Occipital lobe (tissue), 2 donors: ENCODE measurements around the gene ALOX15. TPM values are rescaled to one million over a fixed set of nuclear protein-coding genes. Genes with fewer than 3 reads are reported as not detected.
"Not testable (repeated sequence)": the region's sequence is repeated elsewhere in the genome, so short reads cannot be mapped to it uniquely, and the experiment has no call there.

ENCODE experiments used
- DNase-seq: peaks from one replicate; lab custom pipeline; 2025; lab: John Stamatoyannopoulos, UW
- total RNA-seq: library from RNA; depleted of rRNA; stranded (reverse); fragments of >200 nt; gene quantifications from one replicate; pipeline ENCODE4 v1.2.3, GENCODE V29; 2014

Gene ALOX15
- not detected for total RNA-seq

DNA sequence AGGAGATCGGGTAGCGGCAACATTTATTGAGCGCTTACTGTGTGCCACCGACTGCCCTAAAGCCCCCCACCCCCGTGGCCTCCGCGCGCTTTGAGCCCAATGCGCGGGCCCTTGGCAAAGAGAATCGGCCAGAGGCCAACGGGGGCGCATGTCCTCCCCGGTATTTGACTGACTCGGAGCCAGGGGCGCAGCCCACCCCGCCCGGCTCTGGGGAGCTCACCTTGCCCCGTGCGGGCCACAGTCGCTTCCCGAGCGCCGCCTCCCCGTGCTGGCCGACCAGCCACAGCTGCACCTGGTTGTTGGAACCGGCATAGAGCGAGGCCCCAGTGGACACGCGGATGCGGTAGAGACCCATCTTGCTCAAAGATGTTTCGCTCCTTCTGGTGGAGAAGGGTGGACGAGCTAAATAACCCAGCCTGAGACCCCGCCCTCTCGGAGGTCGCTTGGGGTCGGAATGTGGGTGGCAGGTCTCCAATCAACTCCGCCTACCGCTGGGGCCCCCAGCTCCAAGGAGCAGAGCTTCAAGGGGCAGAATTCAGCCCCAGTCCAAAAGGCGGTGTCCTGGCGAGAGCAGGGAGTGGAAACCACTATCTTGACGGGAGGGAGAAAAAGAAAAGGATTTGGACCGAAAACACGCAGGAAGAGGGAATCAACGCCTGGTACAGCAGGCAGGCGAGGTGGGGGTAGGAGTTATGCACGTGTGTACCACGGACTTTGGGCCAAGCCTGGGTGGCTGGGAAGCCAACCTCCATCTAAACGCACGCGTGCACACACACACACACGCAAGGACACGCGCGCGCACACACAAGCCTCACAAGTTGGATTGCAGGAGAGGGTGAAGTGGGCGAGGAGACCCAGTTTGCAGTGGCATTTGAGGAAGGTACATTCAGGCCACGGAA, at the start of gene ALOX15:
ALOX15 (minus strand) TSS at position 382 of the 899 bp plus-strand sequence; CDS start at position 355, 27 bp downstream.
- no peak for DNase-seq

DNA sequence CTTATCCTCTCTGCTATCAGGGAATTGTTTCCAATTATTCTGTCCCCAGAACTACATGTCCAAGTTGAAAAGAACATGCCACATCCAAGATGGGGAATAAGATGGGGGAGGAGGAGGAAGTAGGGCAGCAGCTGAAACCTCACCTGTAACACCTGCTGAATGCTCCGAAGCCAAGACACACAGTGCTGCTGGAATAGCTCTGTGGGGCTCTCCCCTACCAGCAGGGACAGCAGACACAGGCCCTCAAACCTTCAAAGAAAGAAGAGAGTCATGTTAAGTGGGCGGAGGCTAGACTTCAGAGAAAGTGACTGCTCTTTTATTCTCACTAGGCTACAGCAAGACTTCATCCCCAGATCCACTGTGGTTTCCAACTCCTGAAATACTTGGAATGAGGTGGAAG, 49.3 kb upstream of the ALOX15 start:
- no peak for DNase-seq

GRCh38 chr17:4689872-4690271, 48.4 kb upstream of the ALOX15 start:
- not testable (repeated sequence) for DNase-seq

DNA sequence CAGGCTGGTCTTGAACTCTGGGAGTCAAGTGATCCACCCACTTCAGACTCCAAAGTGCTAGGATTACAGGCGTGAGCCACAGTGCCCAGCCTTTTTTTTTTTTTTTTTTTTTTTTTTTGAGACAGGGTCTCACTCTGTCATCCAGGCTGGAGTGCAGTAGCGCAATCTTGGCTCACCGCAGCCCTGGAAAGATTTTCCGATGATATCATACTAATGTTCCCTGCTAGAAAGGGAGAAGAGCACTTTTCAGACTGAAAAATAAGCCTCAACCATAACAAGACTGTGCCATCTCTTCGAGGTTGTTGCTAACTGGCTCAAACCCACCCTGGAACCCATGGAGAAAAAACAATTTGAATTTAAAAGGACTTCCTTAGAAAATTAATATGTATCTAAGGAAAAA, 42.3 kb upstream of the ALOX15 start:
- not testable (repeated sequence) for DNase-seq

DNA sequence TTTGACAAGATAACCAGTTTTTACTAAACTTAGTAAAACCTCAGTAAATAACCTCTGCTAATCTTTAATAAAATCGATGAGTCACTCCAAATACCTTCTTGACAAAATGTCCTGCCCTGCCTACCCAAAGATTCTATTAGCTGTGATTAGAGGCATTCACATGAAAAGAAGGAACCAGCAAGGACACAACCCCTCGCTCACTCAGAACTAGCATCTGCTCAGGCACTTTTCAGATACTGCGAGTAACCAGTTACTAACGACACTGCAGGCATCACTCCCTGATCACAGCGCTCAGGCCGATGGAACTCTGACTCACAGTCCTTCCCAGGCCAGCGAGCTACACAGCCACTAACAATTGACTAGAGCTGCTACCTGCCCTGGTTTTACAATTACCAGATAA, 38.2 kb upstream of the ALOX15 start:
- DNase-seq: no peak

GRCh38 chr17:4678448-4679026, 37.1 kb upstream of the ALOX15 start:
- no peak for DNase-seq

DNA sequence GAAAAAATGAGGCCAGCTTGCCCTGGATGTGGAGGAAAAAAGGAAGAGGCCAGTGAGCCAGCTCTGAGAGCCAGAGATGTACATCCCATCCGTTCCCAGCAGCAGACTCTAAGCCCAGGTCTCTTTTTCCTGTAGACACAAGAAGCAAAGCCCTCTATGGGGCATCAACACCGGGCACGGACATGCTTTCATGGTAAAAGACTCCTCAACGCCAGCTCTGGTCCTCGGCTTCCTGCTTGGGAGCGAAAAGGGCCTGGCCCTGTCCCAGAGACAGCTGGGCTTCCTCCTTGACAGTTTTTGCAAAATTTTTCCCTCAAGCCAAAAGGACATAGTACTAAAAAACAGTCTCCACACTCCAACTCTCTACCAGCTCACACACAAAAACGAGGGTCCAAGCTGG, 35.3 kb upstream of the ALOX15 start:
- DNase-seq: no peak

DNA sequence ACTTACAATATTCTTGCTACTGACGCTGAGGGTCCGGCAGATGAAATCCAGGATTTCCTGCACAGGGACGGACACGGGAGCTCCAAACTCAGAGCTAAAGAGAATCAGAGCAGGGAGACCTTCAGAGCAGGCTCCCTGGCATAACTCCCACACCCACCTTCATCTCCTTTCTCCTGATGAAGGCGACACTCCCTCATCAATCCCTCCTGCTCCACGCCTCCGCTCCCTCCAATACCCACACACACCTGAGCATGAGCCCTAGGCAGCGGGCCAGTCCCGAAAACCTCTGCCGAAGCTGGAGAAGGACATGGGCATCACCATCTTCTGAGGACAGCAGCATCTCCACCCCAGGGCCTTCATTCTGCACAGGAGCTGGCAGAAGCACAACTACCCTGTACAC, 34.3 kb upstream of the ALOX15 start:
- no peak for DNase-seq

DNA sequence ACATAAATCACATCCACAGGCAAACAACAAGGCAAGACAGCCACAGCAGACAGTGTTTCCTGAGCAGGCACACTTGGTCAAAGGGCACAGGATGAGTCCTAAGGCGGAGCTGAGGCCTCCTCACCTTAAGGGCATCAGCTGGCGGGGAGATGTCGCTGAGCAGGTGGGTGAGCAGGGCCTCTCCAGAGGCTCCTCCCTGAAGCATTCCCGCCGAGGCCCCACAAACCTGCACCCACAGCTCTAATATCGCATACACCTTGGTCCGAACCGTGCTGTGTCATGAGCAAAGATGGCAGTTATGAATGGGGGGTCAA, 33.2 kb upstream of the ALOX15 start:
- DNase-seq: no peak

DNA sequence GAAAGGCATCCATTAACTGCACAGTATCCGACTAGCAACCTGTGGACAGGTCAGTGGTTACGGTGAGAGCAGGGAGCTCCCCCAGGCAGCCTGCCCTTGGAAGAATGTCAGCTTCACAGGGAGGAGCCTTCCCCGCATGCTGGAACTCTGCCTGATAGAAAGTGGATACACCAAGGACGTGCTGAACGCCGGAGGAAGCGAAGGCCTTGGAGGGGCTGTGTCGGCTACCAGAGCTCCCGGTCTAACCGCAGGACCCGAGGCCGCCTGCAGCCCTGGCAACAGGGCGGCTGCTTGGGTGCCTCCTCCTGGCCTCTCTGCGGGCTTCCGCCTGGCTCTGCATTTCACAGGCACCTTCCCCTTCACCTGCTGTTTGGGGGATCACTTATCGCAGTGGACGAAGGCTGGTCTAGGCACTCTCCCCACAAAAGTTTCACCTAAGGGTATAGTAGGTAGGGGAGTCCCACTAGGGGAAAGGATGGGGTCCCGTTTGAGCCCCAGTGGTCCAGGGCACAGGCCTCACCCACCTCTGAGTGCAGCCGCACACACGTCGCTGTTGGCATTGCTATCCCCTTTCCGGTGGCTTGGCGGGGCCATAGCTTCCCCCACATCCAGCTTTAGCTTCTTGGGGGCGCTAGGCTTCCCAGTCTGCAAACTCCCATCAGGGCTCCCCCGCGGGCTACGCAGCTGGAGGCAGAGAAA, 32.7 kb upstream of the ALOX15 start:
- no peak for DNase-seq

GRCh38 chr17:4673169-4673568, 31.7 kb upstream of the ALOX15 start:
- DNase-seq: no peak

GRCh38 chr17:4672751-4673150, 31.3 kb upstream of the ALOX15 start:
- DNase-seq: no peak

GRCh38 chr17:4672055-4672630, 30.7 kb upstream of the ALOX15 start:
- DNase-seq: no peak

DNA sequence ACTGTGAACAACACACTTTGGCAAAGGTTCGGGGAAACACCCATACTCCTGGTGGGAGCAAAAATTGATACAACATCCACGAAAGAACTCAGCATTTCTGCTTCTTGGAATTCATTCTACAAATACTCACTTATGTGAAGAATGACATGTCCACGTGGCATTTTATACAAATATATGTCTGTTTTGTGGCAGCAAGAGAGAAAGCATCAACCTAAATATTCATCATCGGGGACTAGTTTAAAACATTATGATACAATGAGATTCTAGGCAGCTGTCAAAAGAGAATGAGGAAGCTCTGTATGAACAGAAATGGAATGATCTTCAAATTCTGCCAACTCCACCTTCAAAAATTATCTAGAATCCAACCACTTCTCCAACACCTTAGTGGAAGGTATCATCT, 25.7 kb upstream of the ALOX15 start:
- no peak for DNase-seq

DNA sequence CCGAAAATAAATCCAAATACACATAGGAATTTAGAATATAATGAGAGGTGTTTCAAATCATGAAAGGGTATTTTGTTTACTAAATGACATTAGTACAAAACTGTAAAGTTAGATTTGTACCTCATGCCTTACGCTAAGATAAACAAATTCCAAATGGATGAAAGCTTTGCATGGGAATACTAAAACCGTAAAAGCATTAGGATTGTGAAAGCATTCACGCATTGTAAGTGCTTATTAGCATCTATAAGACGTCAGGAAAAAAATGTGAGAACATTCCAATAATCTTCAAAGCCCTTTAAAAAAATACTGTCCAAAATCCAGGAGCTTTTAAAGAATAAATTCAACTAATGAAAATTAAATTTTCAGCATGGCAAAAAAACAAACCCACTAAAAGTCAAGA, 24.8 kb upstream of the ALOX15 start:
- no peak for DNase-seq

- DNase-seq: no peak
Measured at GRCh38 chr17:4665027-4665426, 23.5 kb upstream of the ALOX15 start.

DNA sequence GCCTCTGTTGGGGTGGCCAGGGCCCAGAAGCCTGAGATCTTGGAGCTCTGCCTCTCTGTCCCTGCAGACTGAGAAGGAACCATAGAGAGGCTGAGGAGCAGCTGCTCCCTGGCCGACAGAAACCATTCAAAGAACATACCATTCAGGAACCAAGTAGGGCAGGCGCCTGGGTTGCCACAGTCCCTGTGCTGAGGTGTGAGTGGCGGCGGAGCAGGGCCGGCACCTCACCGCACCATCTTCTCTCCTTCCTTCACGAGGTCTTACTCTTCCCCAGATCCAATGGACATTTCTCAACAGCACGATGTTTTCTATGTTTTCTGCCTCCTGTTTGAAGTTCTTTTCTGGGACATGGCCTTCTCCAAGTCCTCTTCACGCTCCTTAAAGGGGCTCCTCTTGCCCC, 22.8 kb upstream of the ALOX15 start:
- no peak for DNase-seq

GRCh38 chr17:4663711-4664110, 22.2 kb upstream of the ALOX15 start:
- DNase-seq: no peak

DNA sequence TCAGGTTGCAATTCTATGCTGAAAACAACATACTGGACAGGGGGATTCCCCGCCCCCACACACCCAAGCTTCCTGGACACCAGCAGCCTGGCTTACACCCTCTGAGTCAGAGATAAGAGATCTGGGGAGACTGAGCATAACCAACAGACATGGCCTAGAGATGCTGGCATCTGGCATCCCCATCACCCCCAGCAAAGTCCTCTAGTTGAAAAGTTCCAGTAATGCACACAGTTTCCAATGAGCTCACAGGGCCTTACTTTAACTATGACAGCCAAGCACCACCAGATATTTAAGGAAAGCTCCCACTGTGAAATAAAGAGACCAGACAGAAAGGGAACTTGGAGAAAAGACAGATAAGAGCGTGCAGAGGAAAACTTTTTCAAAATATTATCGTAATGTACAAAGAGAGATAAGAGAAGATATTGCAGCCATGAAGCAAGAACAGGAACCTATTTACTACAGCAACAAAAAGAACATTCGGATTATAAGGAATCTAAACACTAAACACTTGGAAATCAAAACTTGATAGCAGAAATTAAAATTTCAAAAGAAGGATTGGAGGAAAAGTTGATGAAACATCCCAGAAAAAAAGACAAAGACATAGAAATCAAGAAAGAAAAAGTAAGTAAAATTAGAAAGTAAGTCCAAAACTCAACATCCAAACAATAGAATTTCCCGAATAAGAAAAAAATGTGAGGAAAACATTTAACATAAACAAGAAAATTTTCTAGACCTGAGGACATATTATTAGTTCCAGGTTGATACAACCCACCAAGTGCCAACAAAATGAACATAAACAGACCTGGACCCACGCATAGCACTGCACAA, 17.2 kb upstream of the ALOX15 start:
- no peak for DNase-seq

GRCh38 chr17:4657678-4658077, 16.2 kb upstream of the ALOX15 start:
- DNase-seq: no peak

- DNase-seq: not testable (repeated sequence)
Measured at GRCh38 chr17:4655933-4656332, 14.5 kb upstream of the ALOX15 start.
